Osteoblast (primary cell): ENCODE measurements around the gene MRPL23. TPM values are rescaled to one million over a fixed set of nuclear protein-coding genes. Genes with fewer than 3 reads are reported as not detected.

Experiments used
- DNase-seq: peaks from one replicate; pipeline ENCODE4 v3.0.0; 2011; ENCODE audit warnings: low spot score, mixed read lengths; ENCODE audit not compliant: insufficient read length; ENCODE audit errors: missing footprints
- H2AFZ ChIP-seq: 2 replicates; pipeline ENCODE4 v1.6.0; 2011; ENCODE audit warnings: mild to moderate bottlenecking, low read length
- H3K27ac ChIP-seq: 2 replicates; pipeline ENCODE4 v1.5.1; 2011; ENCODE audit warnings: mild to moderate bottlenecking, low read depth, low read length, moderate library complexity
- H3K27me3 ChIP-seq: 2 replicates; pipeline ENCODE4 v1.6.0; 2012; ENCODE audit warnings: mild to moderate bottlenecking, control low read depth, inconsistent platforms, low read length, moderate library complexity; ENCODE audit not compliant: insufficient read depth
- H3K36me3 ChIP-seq: 2 replicates; pipeline ENCODE4 v1.5.1; 2011; ENCODE audit warnings: mild to moderate bottlenecking, low read length, control low read depth, moderate library complexity; ENCODE audit not compliant: insufficient read depth
- H3K4me1 ChIP-seq: 2 replicates; pipeline ENCODE4 v1.5.1; 2011; ENCODE audit warnings: mild to moderate bottlenecking, low read length, control low read depth, moderate library complexity; ENCODE audit not compliant: insufficient read depth
- H3K4me2 ChIP-seq: 2 replicates; pipeline ENCODE4 v1.6.0; 2011; ENCODE audit warnings: mild to moderate bottlenecking, low read length; ENCODE audit not compliant: insufficient read depth
- H3K4me3 ChIP-seq: fragments of 200-600 bp; sonication (generic); 3 replicates; pipeline ENCODE4 v1.5.1; 2012; ENCODE audit warnings: mild to moderate bottlenecking, low read length, inconsistent platforms; ENCODE audit not compliant: insufficient read depth
- H3K79me2 ChIP-seq: 2 replicates; pipeline ENCODE4 v1.6.0; 2012; ENCODE audit warnings: mild to moderate bottlenecking, low read length, control low read depth, inconsistent platforms; ENCODE audit not compliant: insufficient read depth
- H3K9me3 ChIP-seq: 2 replicates; pipeline ENCODE4 v1.5.1; 2011; ENCODE audit warnings: low read depth, low read length, control low read depth
- H4K20me1 ChIP-seq: 2 replicates; pipeline ENCODE4 v1.6.0; 2012; ENCODE audit warnings: mild to moderate bottlenecking, low read length, control low read depth; ENCODE audit not compliant: insufficient read depth
- total RNA-seq: library from RNA; depleted of rRNA; stranded (reverse); fragments of >200 nt; gene quantifications from 2 replicates; pipeline ENCODE4 v1.2.3, GENCODE V29; 2012
- TF ChIP-seq, protein P1 (sequence below): IDR thresholded peaks from 2 replicates; pipeline ENCODE4 v1.5.1; 2011; ENCODE audit warnings: mild to moderate bottlenecking, low read depth, low read length, moderate library complexity; ENCODE audit errors: extremely low read depth

Gene MRPL23
- total RNA-seq, 1 donor: 94.5 TPM

DNA sequence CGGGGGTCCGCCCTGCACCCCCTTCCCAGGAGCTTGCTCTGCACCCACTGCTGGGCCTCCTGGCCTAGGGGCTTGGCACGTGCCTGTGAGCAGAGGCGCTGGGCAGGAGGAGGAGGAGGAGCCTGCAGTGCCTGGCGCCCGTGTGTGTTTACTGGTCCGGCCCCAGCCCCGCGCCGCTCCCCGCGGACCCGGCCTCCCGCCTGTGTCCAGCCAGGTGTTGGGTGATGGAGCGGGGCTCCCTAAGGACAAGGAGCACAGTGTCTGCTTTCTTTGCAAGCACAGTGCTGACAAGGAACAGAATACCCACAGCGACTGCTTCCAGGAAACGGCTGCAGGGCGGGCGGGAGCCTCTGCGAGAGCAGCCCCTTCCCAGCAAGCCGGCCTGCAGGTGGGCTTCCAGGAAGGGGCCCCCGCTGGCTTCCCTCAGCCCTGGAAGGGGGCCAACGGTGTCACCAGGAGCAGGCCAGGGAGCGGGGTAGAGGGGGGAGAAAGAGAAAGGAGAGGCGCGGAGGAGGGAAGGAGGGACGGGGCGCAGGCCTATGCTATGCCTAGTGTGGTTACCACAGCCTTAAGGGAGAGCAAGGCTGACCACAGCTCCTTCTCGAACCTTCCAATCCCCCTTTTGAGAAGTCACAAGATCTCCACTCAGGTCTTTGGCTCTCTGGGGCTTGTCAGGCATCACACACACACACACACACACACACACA is 43.9 kb downstream of the MRPL23 start:
- no peaks in the 10 kb centered on the region for H3K4me1 ChIP-seq
- DNase-seq: no peak
- no peak overlapping the region for H3K4me2 ChIP-seq
- H2AFZ ChIP-seq: no peak overlapping the region
- no peaks in the 10 kb centered on the region for H3K79me2 ChIP-seq
- no peaks in the 10 kb centered on the region for H4K20me1 ChIP-seq
- H3K27ac ChIP-seq: no peak overlapping the region
- no peaks in the 10 kb centered on the region for H3K27me3 ChIP-seq
- H3K36me3 ChIP-seq: no peaks in the 10 kb centered on the region
- no peak overlapping the region for H3K4me3 ChIP-seq
- H3K9me3 ChIP-seq: no peaks in the 10 kb centered on the region
- TF ChIP-seq, protein P1, sequence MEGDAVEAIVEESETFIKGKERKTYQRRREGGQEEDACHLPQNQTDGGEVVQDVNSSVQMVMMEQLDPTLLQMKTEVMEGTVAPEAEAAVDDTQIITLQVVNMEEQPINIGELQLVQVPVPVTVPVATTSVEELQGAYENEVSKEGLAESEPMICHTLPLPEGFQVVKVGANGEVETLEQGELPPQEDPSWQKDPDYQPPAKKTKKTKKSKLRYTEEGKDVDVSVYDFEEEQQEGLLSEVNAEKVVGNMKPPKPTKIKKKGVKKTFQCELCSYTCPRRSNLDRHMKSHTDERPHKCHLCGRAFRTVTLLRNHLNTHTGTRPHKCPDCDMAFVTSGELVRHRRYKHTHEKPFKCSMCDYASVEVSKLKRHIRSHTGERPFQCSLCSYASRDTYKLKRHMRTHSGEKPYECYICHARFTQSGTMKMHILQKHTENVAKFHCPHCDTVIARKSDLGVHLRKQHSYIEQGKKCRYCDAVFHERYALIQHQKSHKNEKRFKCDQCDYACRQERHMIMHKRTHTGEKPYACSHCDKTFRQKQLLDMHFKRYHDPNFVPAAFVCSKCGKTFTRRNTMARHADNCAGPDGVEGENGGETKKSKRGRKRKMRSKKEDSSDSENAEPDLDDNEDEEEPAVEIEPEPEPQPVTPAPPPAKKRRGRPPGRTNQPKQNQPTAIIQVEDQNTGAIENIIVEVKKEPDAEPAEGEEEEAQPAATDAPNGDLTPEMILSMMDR: no peak

- Histone ChIP-seq H3K4me2 (no peak overlapping the region), H4K20me1 (no peaks in the 10 kb centered on the region), H3K4me3 (no peak overlapping the region), H2AFZ (no peak overlapping the region), H3K79me2 (no peaks in the 10 kb centered on the region), H3K36me3 (no peaks in the 10 kb centered on the region), H3K27ac (no peak overlapping the region), H3K4me1 (no peaks in the 10 kb centered on the region), H3K27me3 (no peaks in the 10 kb centered on the region), H3K9me3 (no peaks in the 10 kb centered on the region)
- TF ChIP-seq, protein P1: no peak
- no peak for DNase-seq
These were observed 45.0 kb downstream of the MRPL23 start for GRCh38 chr11:1992111-1992510.

DNA sequence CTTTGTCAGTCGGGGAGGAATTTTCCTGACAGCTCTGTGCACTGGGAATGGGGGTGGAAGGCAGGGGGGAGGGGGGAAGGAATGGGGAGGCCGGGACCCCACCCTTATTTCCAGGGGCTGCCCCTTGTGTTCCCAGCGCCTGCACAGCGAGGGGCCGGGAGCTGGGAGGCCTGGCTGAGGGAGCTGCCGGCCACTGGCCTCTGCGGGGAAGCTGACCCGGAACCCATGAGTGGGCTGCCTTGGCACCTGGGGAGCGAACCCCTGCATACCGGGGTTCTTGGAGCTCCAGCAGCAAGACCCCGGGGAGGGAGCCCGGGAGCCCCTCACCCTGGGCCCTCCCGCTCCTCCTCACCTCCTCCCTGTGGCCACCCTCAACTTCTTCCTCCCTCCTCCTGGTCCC is 47.0 kb downstream of the MRPL23 start:
- Histone ChIP-seq H3K27ac (no peak overlapping the region), H3K4me1 (no peaks in the 10 kb centered on the region), H3K9me3 (no peaks in the 10 kb centered on the region), H3K79me2 (no peaks in the 10 kb centered on the region), H4K20me1 (no peaks in the 10 kb centered on the region), H2AFZ (no peak overlapping the region), H3K4me3 (no peak overlapping the region), H3K4me2 (no peak overlapping the region), H3K27me3 (no peaks in the 10 kb centered on the region), H3K36me3 (no peaks in the 10 kb centered on the region)
- TF ChIP-seq, protein P1: no peak
- no peak for DNase-seq

- H3K27me3 ChIP-seq: no peaks in the 10 kb centered on the region
- H3K27ac ChIP-seq: no peak within 1 kb of the TSS
- H3K4me3 ChIP-seq: no peak within 1 kb of the TSS
- no peaks in the 10 kb centered on the region for H3K79me2 ChIP-seq
- H2AFZ ChIP-seq: no peak within 1 kb of the TSS
- H3K9me3 ChIP-seq: no peaks in the 10 kb centered on the region
- no peaks in the 10 kb centered on the region for H3K4me1 ChIP-seq
- no peak for DNase-seq
- TF ChIP-seq, protein P1: no peak
- H4K20me1 ChIP-seq: no peaks in the 10 kb centered on the region
- H3K36me3 ChIP-seq: no peaks in the 10 kb centered on the region
- no peak within 1 kb of the TSS for H3K4me2 ChIP-seq
These were observed 50.6 kb downstream of the MRPL23 start, which contains the start of gene H19 for GRCh38 chr11:1997755-1998154. TSS of gene H19 (minus strand) at chr11:1997842.
